ENCODE data around the gene SARDH. TPM values are rescaled to one million over a fixed set of nuclear protein-coding genes. Genes with fewer than 3 reads are reported as not detected.

The SARDH gene
- total RNA-seq, 1 experiment from 2014 or later, result 5.6 TPM

DNA sequence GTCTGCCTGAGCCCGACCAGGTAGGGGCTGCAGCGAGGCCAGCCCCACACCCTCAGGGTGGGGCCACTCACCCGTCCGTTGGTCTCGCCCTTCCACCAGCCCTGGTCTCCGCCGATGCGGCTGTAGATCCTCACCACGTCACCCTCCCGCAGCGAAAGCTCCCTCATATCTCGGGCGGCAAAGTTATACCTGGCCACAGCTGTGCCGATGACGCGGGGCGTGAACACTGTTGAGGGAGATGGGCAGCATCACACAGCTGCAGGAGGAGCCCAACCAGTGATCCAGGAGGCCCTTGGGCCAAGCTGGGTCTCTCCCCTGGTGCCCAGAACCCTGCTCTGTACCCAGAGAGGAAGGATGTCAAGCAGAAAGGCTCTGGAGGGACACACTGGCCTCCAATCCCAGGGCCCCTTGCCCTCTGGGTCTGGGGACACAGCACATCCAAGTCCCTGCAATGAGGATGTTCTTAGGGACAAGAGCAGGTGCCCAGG, 30.3 kb upstream of the SARDH start:
- H3K9me3 ChIP-seq (ENCODE audit: control insufficient read depth in 1 of 2, insufficient read depth in 1 of 2, low read depth in 1 of 2, low read length in 2 of 2), result peaks cover 3 to 7% of the 10 kb centered on the region in 2 experiments; a peak in 2 of 4 replicates
- no peak for DNase-seq (ENCODE audit: low read depth, low spot score)
- CTCF ChIA-PET, result interaction anchor here (1.1 to 1.5 kb wide), 2 partner anchors 14 to 15 kb away, joined by 3 to 4 read pairs; no protein-coding TSS in a partner anchor
- no peak overlapping the region for H3K4me2 ChIP-seq (ENCODE audit: low read length)
- TF ChIP-seq SP1 (IDR thresholded peaks at IDR 0.05; ENCODE audit: low read depth), result no peak
- H3K9ac ChIP-seq (ENCODE audit: low read length), result no peak overlapping the region
- no peaks in the 10 kb centered on the region for H4K20me1 ChIP-seq (ENCODE audit: insufficient read depth)
- no peak for ATAC-seq
- H3K36me3 ChIP-seq (ENCODE audit: control insufficient read depth in 1 of 2, insufficient read depth in 2 of 2, low read length in 2 of 2), result peaks cover 4 to 21% of the 10 kb centered on the region in 2 experiments; a peak in 3 of 4 replicates
- H2AFZ ChIP-seq (ENCODE audit: low read depth, low read length, poor library complexity, severe bottlenecking), result no peak overlapping the region
- no peak overlapping the region for H3K4me3 ChIP-seq (replicated peaks in 1 of 2; ENCODE audit: low read depth in 1 of 2, low read length in 2 of 2)
- H3K27me3 ChIP-seq (ENCODE audit: insufficient read depth, low read length), result no peaks in the 10 kb centered on the region
- no peaks in the 10 kb centered on the region for H3K9me2 ChIP-seq (ENCODE audit: insufficient read depth)
- no peaks in the 10 kb centered on the region for H3K4me1 ChIP-seq (ENCODE audit: control insufficient read depth in 1 of 2, insufficient read depth in 2 of 2, low read length in 2 of 2)
- RAD21 ChIA-PET (ENCODE audit: low non-redundant PET in 1 of 2, low total read pairs in 2 of 2, uncharacterized antibody in 2 of 2, unreplicated experiment in 2 of 2), result no interaction called here
- no peaks in the 10 kb centered on the region for H3K79me2 ChIP-seq (ENCODE audit: insufficient read depth, low read length)
- POLR2A ChIA-PET, result no interaction called here
- BruUV-seq (replicated peaks), result no TSS peak
- no peak overlapping the region for H3K27ac ChIP-seq (ENCODE audit: low read depth, low read length)
- intact Hi-C loops (cut with micrococcal nuclease), result no loop called here

DNA sequence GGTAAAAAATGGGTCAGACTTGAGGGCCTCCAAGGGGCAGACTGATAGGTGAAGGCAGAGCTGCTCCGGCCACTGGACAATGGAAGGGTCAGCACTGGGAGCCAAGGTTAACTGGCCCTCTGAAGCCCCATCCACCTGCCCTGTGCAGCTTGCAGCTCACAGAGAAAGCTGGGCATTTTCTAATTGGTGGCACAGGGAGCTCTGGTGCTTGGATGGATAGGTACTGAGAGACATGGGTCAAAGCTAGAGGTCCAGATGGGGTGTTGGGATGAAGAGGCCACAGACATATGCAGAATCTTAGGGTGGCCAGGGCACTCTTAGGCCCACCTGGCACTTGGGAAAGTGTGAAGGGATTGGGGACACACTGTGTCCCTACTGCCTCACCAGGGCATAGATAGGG, 29.5 kb upstream of the SARDH start:
- Histone ChIP-seq H3K36me3 (ENCODE audit: control insufficient read depth in 1 of 2, insufficient read depth in 2 of 2, low read length in 2 of 2) (peaks cover 4 to 21% of the 10 kb centered on the region in 2 experiments; a peak in 3 of 4 replicates), H3K4me3 (replicated peaks in 1 of 2; ENCODE audit: low read depth in 1 of 2, low read length in 2 of 2) (no peak overlapping the region), H3K79me2 (ENCODE audit: insufficient read depth, low read length) (no peaks in the 10 kb centered on the region), H3K9me3 (ENCODE audit: control insufficient read depth in 1 of 2, insufficient read depth in 1 of 2, low read depth in 1 of 2, low read length in 2 of 2) (peaks cover 3 to 7% of the 10 kb centered on the region in 2 experiments; a peak in 2 of 4 replicates), H3K9me2 (ENCODE audit: insufficient read depth) (no peaks in the 10 kb centered on the region), H3K27ac (ENCODE audit: low read depth, low read length) (no peak overlapping the region), H2AFZ (ENCODE audit: low read depth, low read length, poor library complexity, severe bottlenecking) (no peak overlapping the region), H3K4me1 (ENCODE audit: control insufficient read depth in 1 of 2, insufficient read depth in 2 of 2, low read length in 2 of 2) (no peaks in the 10 kb centered on the region), H3K27me3 (ENCODE audit: insufficient read depth, low read length) (no peaks in the 10 kb centered on the region), H3K9ac (ENCODE audit: low read length) (no peak overlapping the region), H4K20me1 (ENCODE audit: insufficient read depth) (no peaks in the 10 kb centered on the region), H3K4me2 (ENCODE audit: low read length) (no peak overlapping the region)
- RAD21 ChIA-PET (ENCODE audit: low non-redundant PET in 1 of 2, low total read pairs in 2 of 2, uncharacterized antibody in 2 of 2, unreplicated experiment in 2 of 2), result no interaction called here
- intact Hi-C loops (cut with micrococcal nuclease), result no loop called here
- TF ChIP-seq, protein P1, sequence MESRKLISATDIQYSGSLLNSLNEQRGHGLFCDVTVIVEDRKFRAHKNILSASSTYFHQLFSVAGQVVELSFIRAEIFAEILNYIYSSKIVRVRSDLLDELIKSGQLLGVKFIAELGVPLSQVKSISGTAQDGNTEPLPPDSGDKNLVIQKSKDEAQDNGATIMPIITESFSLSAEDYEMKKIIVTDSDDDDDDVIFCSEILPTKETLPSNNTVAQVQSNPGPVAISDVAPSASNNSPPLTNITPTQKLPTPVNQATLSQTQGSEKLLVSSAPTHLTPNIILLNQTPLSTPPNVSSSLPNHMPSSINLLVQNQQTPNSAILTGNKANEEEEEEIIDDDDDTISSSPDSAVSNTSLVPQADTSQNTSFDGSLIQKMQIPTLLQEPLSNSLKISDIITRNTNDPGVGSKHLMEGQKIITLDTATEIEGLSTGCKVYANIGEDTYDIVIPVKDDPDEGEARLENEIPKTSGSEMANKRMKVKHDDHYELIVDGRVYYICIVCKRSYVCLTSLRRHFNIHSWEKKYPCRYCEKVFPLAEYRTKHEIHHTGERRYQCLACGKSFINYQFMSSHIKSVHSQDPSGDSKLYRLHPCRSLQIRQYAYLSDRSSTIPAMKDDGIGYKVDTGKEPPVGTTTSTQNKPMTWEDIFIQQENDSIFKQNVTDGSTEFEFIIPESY (IDR thresholded peaks at IDR 0.05; ENCODE audit: extremely low read depth, insufficient replicate concordance, low read length), result no peak
- TF ChIP-seq, protein P2, sequence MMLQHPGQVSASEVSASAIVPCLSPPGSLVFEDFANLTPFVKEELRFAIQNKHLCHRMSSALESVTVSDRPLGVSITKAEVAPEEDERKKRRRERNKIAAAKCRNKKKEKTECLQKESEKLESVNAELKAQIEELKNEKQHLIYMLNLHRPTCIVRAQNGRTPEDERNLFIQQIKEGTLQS (IDR thresholded peaks at IDR 0.05), result no peak
- no peak for TF ChIP-seq CBX3 (IDR thresholded peaks at IDR 0.05; ENCODE audit: low read depth)
- TF ChIP-seq EGR1 (IDR thresholded peaks at IDR 0.05; ENCODE audit: low read depth), result no peak
- no peak for TF ChIP-seq POLR2A (IDR thresholded peaks at IDR 0.05; ENCODE audit: borderline replicate concordance, extremely low read depth, insufficient read depth, insufficient read length)
- no peak for TF ChIP-seq ZNF274 (IDR thresholded peaks at IDR 0.05; ENCODE audit: low read depth, low read length)
- no peak for TF ChIP-seq SRF (IDR thresholded peaks at IDR 0.05; ENCODE audit: low read depth)
- no peak for TF ChIP-seq SP1 (IDR thresholded peaks at IDR 0.05; ENCODE audit: low read depth)
- TF ChIP-seq YY1 (IDR thresholded peaks at IDR 0.05; ENCODE audit: extremely low read depth, insufficient replicate concordance, low read depth, low read length), result no peak
- CTCF ChIA-PET, result interaction anchor here (1.1 kb wide), 1 partner anchor 16 kb away, joined by 3 read pairs; no protein-coding TSS in a partner anchor
- BruUV-seq (replicated peaks), result no TSS peak
- POLR2A ChIA-PET, result no interaction called here
- no peak for DNase-seq (ENCODE audit: low read depth, low spot score)
- no peak for ATAC-seq

Measured in HCT116 (cell line).